ENCODE data around the gene TSC1.
A peak's percentile ranks its signal among the peaks of the same experiment; 100 is the strongest.

The TSC1 gene

GRCh38 chr9:132857616-132858342, 86.6 kb downstream of the TSC1 start:
- no peak for DNase-seq

DNA sequence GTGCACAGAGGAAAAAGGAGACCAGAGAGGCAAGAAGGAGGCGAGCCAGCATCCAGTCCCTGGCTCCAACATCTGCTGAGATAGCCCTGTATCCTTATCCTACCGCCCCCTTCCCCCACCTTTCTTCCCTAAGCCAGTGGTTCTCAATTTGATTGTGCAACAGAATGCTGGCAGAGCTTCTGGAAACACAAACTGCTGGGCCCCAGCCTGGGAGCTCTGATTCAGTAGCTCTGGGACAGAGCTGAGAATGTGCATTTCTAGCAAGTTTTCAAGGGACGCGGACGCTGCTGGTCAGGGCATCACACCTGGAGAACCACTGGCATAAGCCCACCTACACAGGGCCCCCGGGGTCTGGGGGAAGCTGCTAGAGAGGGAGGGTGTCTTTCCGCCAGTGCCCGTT, 87.4 kb downstream of the TSC1 start:
- DNase-seq = no peak

DNA sequence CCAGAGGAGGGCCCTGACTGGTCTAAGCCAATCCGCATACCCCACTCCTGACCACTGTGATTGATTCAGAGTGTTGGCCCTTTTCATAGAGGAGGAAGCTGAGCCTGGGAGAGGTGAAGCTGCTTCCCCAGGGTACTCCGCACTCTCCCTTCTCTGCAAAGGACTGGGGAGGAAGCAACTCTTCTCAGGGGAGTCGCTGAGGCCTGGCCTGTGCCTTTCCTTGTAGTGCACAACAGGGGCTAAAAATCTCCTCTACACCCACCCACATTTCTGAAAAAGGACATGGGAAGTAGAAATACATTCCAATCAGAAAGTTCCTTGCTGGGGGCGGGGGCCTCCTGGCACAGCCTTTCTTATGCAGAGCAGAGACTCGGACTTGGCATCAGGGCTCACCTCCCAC, 88.5 kb downstream of the TSC1 start:
- no peak for DNase-seq

- no peak for DNase-seq
These were observed 89.6 kb downstream of the TSC1 start for GRCh38 chr9:132854832-132855231.

DNA sequence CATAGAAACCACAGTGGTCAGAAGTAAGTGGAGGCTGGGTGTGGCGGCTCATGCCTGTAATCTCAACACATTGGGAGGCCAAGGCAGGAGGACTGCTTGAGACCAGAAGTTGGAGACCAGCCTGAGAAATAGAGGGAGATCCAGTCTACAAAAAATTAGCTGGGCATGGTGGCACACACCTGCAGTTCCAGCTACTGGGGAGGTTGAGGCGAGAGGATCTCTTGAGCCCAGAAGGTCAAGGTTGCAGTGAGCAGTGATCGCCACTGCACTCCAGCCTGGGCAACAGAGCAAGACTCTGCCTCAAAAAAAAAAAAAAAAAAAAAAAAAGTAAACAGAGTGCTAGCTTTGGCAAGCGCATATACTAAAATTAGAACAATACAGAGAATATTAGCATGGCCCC, 90.9 kb downstream of the TSC1 start:
- DNase-seq = no peak

DNA sequence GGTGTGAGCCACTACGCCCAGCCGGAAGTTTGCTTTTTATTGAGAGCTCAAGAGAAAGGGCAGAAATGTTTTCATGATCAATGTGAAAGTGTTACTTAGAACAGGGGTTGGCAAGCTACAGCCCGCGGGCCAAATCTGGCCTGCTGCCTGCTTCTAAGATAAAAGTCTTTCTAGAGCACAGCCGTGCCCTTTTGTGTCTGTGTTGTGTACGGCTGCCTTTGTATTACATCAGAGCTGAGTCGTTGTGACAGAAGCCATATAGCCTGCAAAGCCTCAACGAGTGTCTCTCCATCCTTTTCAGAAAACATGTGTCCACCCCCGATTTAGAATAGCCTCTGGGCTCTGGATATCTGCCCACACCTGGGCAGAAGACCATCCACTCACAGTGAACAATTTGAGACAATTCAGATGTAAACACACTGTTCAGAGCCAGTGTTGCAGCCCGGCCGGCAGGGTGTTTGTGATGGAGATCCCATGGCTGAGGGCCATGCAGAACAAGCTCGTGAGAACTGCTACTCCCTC, 95.2 kb downstream of the TSC1 start:
- peak in 1 of 2 donors; percentile 6 for DNase-seq

GRCh38 chr9:132846918-132847515, 97.4 kb downstream of the TSC1 start:
- DNase-seq = no peak

GRCh38 chr9:132846109-132846917, 98.1 kb downstream of the TSC1 start:
- DNase-seq = no peak

DNA sequence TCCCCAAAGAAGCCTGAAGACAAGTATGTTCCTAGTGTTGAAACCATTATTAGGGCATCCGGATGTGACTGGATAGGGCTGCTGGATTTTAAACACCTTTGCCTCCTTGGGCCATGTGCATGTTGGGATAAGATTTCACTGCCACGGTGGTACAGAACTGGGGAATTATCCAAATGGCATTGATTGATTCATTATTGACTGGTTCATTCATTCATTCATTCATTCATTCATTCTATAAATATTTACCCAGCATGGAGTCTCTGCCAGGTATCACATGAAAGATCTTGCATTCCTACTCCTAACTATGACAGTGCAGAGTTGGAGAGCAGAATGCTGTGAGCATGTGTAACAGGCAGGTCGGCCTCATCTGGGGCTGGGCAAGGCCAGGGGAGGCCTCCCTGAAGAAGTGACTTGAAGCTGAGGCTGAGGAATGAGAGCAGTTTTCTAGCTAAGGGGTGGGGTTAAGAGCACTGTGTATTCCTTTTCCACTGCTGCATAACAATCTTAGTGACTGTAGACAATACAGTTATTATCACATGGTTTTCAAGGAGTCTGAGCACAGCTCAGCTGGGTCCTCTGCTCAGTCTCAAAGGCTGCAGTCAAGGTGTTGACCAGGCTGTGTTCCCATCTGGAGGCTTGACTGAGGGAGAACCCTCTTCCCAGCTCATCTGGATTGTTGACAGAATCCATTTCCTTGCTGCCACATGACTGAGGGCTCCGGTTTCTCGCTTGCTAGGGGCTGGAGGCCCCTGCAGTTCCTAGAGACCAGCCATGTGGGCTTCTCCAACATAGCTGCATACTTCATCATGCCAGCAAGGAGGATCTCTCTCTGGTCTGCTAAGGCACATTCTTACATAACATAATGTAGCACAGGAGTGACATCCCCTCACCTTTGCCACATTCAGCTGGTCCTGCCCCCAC, 102.0 kb downstream of the TSC1 start:
- no peak for DNase-seq

Data from stimulated activated CD4-positive, alpha-beta T cell treated with anti-CD3 and anti-CD28 coated beads, Interleukin-2, amount 100 ng/mL, for 24 hours (primary cell).